GM19467 (cell line): ENCODE results near the gene SERPINB1.
"Not testable (repeated sequence)": the region's sequence is repeated elsewhere in the genome, so short reads cannot be mapped to it uniquely, and the experiment has no call there.

Experiments used
- ATAC-seq: cut with Tn5 transposase; IDR thresholded peaks from one replicate; pipeline ENCODE4 v1.9.1; 2021; ENCODE audit warnings: mild to moderate bottlenecking, moderate library complexity; ENCODE audit not compliant: unreplicated experiment

The SERPINB1 gene

GRCh38 chr6:2866171-2866846 is 24.6 kb upstream of the SERPINB1 start:
- ATAC-seq, result peak; percentile 33

- no peak for ATAC-seq
These were observed 24.1 kb upstream of the SERPINB1 start for GRCh38 chr6:2865694-2866151.

- ATAC-seq, result no peak
These were observed 23.6 kb upstream of the SERPINB1 start for GRCh38 chr6:2865270-2865669.

- no peak for ATAC-seq
These were observed 22.2 kb upstream of the SERPINB1 start for GRCh38 chr6:2863901-2864300.

GRCh38 chr6:2862712-2863181 is 21.1 kb upstream of the SERPINB1 start:
- ATAC-seq, result peak; percentile 50

GRCh38 chr6:2861822-2862164 is 20.1 kb upstream of the SERPINB1 start:
- no peak for ATAC-seq

GRCh38 chr6:2861060-2861821 is 19.6 kb upstream of the SERPINB1 start:
- no peak for ATAC-seq

- not testable (repeated sequence) for ATAC-seq
These were observed 19.0 kb upstream of the SERPINB1 start for GRCh38 chr6:2860706-2861059.

- not testable (repeated sequence) for ATAC-seq
These were observed 18.4 kb upstream of the SERPINB1 start for GRCh38 chr6:2859798-2860705.

GRCh38 chr6:2859185-2859700 is 17.6 kb upstream of the SERPINB1 start:
- ATAC-seq, result no peak

- ATAC-seq, result peak; percentile 43
These were observed 16.1 kb upstream of the SERPINB1 start for GRCh38 chr6:2857580-2858337.

GRCh38 chr6:2857185-2857579 is 15.5 kb upstream of the SERPINB1 start:
- ATAC-seq, result no peak

GRCh38 chr6:2855061-2855519 is 13.4 kb upstream of the SERPINB1 start:
- ATAC-seq, result no peak

GRCh38 chr6:2854396-2854982 is 12.8 kb upstream of the SERPINB1 start:
- ATAC-seq, result no peak

GRCh38 chr6:2853769-2854395 is 12.2 kb upstream of the SERPINB1 start:
- no peak for ATAC-seq

- not testable (repeated sequence) for ATAC-seq
These were observed 11.7 kb upstream of the SERPINB1 start for GRCh38 chr6:2853378-2853768.

- no peak for ATAC-seq
These were observed 11.3 kb upstream of the SERPINB1 start for GRCh38 chr6:2852921-2853322.

GRCh38 chr6:2852514-2852855 is 10.8 kb upstream of the SERPINB1 start:
- no peak for ATAC-seq

GRCh38 chr6:2851727-2852513 is 10.3 kb upstream of the SERPINB1 start:
- ATAC-seq, result no peak
